NCI-H748 treated with DMSO at 0.1 percent for 48 hours (cell line): Measurements from ENCODE around the gene RFXANK.
"Not testable (repeated sequence)": the region's sequence is repeated elsewhere in the genome, so short reads cannot be mapped to it uniquely, and the experiment has no call there.

Source experiments
- DNase-seq: peaks from one replicate; lab custom pipeline; 2025; lab: John Stamatoyannopoulos, UW

The RFXANK gene

GRCh38 chr19:19206938-19207337, 14.9 kb downstream of the RFXANK start:
- DNase-seq: no peak

- no peak for DNase-seq
Observed at GRCh38 chr19:19207637-19208572, 15.8 kb downstream of the RFXANK start.

- no peak for DNase-seq
Observed at GRCh38 chr19:19209372-19209771, 17.3 kb downstream of the RFXANK start.

- no peak for DNase-seq
Observed at GRCh38 chr19:19211499-19212420, 19.7 kb downstream of the RFXANK start, which contains the start of gene NCAN. TSS of gene NCAN (plus strand) at chr19:19211958. CDS start at chr19:19216954, 4,996 bp downstream.

- no peak for DNase-seq
Observed at GRCh38 chr19:19212916-19213315, 20.9 kb downstream of the RFXANK start.

GRCh38 chr19:19213426-19214158, 21.5 kb downstream of the RFXANK start:
- DNase-seq: no peak

- no peak for DNase-seq
Observed at GRCh38 chr19:19214159-19214490, 22.1 kb downstream of the RFXANK start.

GRCh38 chr19:19214892-19215291, 22.8 kb downstream of the RFXANK start:
- DNase-seq: no peak

GRCh38 chr19:19215792-19216191, 23.7 kb downstream of the RFXANK start:
- no peak for DNase-seq

GRCh38 chr19:19217099-19217498, 25.0 kb downstream of the RFXANK start:
- peak; percentile 20 for DNase-seq

- DNase-seq: no peak
Observed at GRCh38 chr19:19218911-19219310, 26.9 kb downstream of the RFXANK start.

- DNase-seq: not testable (repeated sequence)
Observed at GRCh38 chr19:19221000-19221399, 28.9 kb downstream of the RFXANK start.

GRCh38 chr19:19223060-19223459, 31.0 kb downstream of the RFXANK start:
- DNase-seq: no peak

GRCh38 chr19:19223636-19224035, 31.6 kb downstream of the RFXANK start:
- DNase-seq: no peak

GRCh38 chr19:19224150-19224851, 32.2 kb downstream of the RFXANK start:
- DNase-seq: no peak

- peak; percentile 62 for DNase-seq
Observed at GRCh38 chr19:19224852-19225494, 32.9 kb downstream of the RFXANK start.

GRCh38 chr19:19226204-19226603, 34.1 kb downstream of the RFXANK start:
- DNase-seq: no peak

GRCh38 chr19:19226663-19227062, 34.6 kb downstream of the RFXANK start:
- DNase-seq: no peak

- DNase-seq: no peak
Observed at GRCh38 chr19:19227217-19227616, 35.2 kb downstream of the RFXANK start.

GRCh38 chr19:19229701-19230100, 37.6 kb downstream of the RFXANK start:
- DNase-seq: no peak

GRCh38 chr19:19230999-19231398, 38.9 kb downstream of the RFXANK start:
- DNase-seq: no peak
